Thoracic aorta (tissue), 2 donors: ENCODE data around the gene THEM5. TPM values are rescaled to one million over a fixed set of nuclear protein-coding genes. Genes with fewer than 3 reads are reported as not detected.

Source experiments
- ATAC-seq: fragments of 150-250 bp; one replicate; pipeline ENCODE4 v1.8.0; 2017; ENCODE audit warnings: low read depth; ENCODE audit not compliant: insufficient number of reproducible peaks, low FRiP score
- DNase-seq: peaks from one replicate; pipeline ENCODE4 v3.0.0-alpha.2; 2020; ENCODE audit warnings: low spot score
- H3K27ac ChIP-seq, 2 donors: fragments of 200-600 bp; sonication (generic); 1 replicate in 1 of 2; 2 replicates in 1 of 2; pipeline ENCODE4 v1.5.1; 2016; ENCODE audit warnings: mild to moderate bottlenecking in 2 of 2, moderate library complexity in 2 of 2
- H3K27me3 ChIP-seq: fragments of 200-600 bp; sonication (generic); replicated peaks from 2 replicates; pipeline ENCODE4 v1.6.0; 2016; ENCODE audit warnings: mild to moderate bottlenecking; ENCODE audit not compliant: insufficient read depth
- H3K36me3 ChIP-seq: fragments of 200-600 bp; sonication (generic); one replicate; pipeline ENCODE4 v1.5.1; 2016
- H3K4me1 ChIP-seq, 2 donors: fragments of 200-600 bp; sonication (generic); 1 replicate in 1 of 2; 2 replicates in 1 of 2; pipeline versions ENCODE4 v1.5.1 to v1.6.0; 2016; ENCODE audit warnings: low read depth in 2 of 2, mild to moderate bottlenecking in 1 of 2; ENCODE audit not compliant: control insufficient read depth in 1 of 2
- H3K4me3 ChIP-seq: fragments of 200-600 bp; sonication (generic); 2 replicates; pipeline ENCODE4 v1.5.1; 2016; ENCODE audit warnings: mild to moderate bottlenecking
- H3K9me3 ChIP-seq: fragments of 200-600 bp; sonication (generic); 2 replicates; pipeline ENCODE4 v1.5.1; 2016
- total RNA-seq, 2 donors: library from RNA; depleted of rRNA; stranded (reverse); fragments of >200 nt; gene quantifications; one replicate each; pipeline versions ENCODE4 v1.1.0 to v1.2.3, GENCODE V29; 2016
- TF ChIP-seq, protein P1 (sequence below): fragments of 200-600 bp; sonication (generic); IDR thresholded peaks from one replicate; pipeline ENCODE4 v1.5.1; 2019; ENCODE audit warnings: antibody characterized with exemption

Gene THEM5
- total RNA-seq, 2 donors from 2014 or later: not detected

DNA sequence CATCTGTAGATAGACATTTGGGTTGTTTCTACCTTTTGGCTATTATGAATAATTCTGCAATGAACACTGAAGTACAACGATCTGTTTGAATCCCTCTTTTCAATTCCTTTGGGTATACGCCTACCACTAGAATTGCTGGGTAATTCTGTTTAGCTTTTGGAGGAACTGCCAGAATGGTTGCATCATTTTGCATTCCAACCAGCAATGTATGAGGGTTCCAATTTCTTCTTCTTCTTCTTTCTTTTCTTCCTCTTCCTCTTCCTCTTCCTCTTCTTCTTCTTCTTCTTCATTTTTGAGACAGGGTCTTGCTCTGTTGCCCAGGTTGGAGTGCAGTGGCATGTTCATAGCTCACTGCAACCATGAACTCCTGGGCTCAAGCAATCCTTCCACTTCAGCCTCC is 13.8 kb upstream of the THEM5 start:
- H3K4me1 ChIP-seq: no peaks in the 10 kb centered on the region
- H3K9me3 ChIP-seq: no peaks in the 10 kb centered on the region
- H3K36me3 ChIP-seq: no peaks in the 10 kb centered on the region
- TF ChIP-seq, protein P1, sequence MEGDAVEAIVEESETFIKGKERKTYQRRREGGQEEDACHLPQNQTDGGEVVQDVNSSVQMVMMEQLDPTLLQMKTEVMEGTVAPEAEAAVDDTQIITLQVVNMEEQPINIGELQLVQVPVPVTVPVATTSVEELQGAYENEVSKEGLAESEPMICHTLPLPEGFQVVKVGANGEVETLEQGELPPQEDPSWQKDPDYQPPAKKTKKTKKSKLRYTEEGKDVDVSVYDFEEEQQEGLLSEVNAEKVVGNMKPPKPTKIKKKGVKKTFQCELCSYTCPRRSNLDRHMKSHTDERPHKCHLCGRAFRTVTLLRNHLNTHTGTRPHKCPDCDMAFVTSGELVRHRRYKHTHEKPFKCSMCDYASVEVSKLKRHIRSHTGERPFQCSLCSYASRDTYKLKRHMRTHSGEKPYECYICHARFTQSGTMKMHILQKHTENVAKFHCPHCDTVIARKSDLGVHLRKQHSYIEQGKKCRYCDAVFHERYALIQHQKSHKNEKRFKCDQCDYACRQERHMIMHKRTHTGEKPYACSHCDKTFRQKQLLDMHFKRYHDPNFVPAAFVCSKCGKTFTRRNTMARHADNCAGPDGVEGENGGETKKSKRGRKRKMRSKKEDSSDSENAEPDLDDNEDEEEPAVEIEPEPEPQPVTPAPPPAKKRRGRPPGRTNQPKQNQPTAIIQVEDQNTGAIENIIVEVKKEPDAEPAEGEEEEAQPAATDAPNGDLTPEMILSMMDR: no peak
- no peak for ATAC-seq
- no peaks in the 10 kb centered on the region for H3K27me3 ChIP-seq
- H3K4me3 ChIP-seq: no peak overlapping the region
- no peak overlapping the region for H3K27ac ChIP-seq
- DNase-seq: no peak

DNA sequence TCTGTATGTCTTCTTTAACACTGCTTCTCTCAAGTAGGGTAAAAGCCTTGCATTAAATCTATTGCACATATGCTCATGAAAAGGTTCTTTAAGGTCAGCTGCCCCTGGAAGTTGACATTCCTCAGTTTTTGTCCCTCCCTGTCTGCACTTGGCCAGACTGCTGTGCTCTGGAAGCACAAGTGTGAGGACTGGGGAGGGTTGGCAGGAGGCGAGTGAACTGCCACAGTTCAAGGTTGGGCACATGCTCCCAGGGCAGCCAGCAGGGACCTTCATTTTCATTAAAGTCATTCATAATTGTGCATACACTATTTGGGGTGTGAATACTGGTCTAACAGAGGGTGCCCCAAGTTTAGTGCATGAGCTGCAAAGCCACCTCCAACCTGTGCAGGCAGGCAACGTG is 10.9 kb upstream of the THEM5 start:
- DNase-seq: no peak
- no peak for ATAC-seq
- Histone ChIP-seq H3K36me3 (no peaks in the 10 kb centered on the region), H3K4me1 (no peaks in the 10 kb centered on the region), H3K4me3 (no peak overlapping the region), H3K27me3 (no peaks in the 10 kb centered on the region), H3K27ac (no peak overlapping the region), H3K9me3 (no peaks in the 10 kb centered on the region)
- TF ChIP-seq, protein P1: no peak

DNA sequence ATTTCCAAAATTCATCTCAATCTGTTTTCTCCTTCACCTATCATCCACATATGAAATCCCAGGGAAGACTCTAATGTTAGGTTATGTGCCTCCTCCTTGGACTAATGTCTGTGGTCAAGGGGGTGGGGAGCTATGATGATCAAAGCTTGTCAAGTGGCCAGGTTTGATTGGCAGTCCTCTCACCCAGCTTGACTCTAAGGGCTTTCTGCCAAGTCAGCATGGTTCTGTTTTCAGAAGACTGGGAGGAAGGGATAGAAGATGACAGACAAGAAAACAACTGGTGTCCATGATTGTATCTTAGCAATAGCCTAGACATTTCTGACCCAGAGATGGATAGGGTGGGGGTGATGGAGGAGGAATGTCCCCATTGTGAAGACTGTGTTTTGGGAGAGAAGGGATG is 9.1 kb upstream of the THEM5 start:
- H3K4me3 ChIP-seq: no peak overlapping the region
- TF ChIP-seq, protein P1: no peak
- H3K36me3 ChIP-seq: no peaks in the 10 kb centered on the region
- no peak overlapping the region for H3K27ac ChIP-seq
- H3K27me3 ChIP-seq: no peaks in the 10 kb centered on the region
- no peaks in the 10 kb centered on the region for H3K9me3 ChIP-seq
- ATAC-seq (no peak), DNase-seq (no peak)
- no peaks in the 10 kb centered on the region for H3K4me1 ChIP-seq

DNA sequence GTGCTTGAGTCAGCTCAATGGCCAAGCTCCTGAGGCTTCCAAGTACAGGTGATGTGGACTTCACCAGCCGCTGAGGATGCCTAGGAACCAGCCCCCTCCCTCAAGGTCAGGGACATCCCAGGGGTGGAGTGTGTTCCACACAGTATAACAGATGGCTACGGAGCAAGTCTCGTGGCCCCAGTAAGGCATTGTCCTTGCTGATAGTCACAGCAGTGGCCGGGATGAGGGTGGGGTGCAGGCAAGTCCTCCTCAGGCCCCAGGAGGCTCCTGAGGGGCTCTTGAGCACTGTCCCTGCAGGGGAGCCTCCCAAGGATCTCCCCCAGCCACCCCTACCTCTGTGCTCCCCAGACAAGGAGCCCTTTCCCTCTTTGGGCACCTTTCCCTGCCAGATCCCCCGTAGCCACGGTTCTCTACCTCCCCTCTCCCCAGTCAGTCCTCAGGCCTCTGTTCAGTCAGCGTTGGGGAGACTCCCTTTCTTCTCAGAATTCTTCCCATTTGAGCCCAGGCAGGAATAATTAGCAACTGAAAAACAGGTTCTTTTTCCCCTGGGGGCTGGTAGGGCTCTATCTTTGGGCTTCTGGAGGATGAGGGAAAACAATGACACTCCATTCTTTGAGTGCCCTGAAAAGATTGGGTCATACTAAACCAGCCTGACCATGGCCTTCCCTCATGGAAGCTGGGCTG is 7.1 kb upstream of the THEM5 start:
- no peaks in the 10 kb centered on the region for H3K9me3 ChIP-seq
- no peaks in the 10 kb centered on the region for H3K27me3 ChIP-seq
- ATAC-seq: no peak
- H3K4me3 ChIP-seq: no peak overlapping the region
- TF ChIP-seq, protein P1: no peak
- peaks cover 0 to 7% of the 10 kb centered on the region in 2 donors for H3K4me1 ChIP-seq
- no peaks in the 10 kb centered on the region for H3K36me3 ChIP-seq
- no peak overlapping the region for H3K27ac ChIP-seq
- DNase-seq: no peak

DNA sequence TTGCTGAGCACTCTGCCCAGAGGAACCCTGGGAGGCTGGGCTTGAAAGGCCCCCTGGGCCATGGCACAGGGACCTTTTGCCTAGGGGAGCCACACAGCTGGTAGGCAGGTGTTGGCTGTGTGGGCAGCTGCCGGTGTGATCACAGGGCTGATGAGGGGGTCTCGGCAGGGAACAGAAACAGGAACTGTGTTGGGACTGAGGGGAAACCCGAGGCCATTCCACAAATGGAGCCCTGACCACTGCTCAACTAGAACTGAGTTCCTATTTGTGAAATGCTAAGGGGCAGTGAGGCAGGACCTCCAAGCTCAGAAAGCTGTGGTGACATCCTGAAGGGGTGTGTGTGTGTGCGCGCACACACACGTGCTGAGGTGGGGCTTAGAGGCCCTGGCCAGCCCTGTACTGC is 6.4 kb upstream of the THEM5 start:
- H3K27me3 ChIP-seq: no peaks in the 10 kb centered on the region
- ATAC-seq (no peak), DNase-seq (no peak)
- no peaks in the 10 kb centered on the region for H3K36me3 ChIP-seq
- TF ChIP-seq, protein P1: no peak
- H3K4me1 ChIP-seq: peaks cover 0 to 13% of the 10 kb centered on the region in 2 donors
- H3K27ac ChIP-seq: no peak overlapping the region
- no peaks in the 10 kb centered on the region for H3K9me3 ChIP-seq
- H3K4me3 ChIP-seq: no peak overlapping the region
